A549 (cell line): ENCODE measurements around the gene RGS17. TPM values are rescaled to one million over a fixed set of nuclear protein-coding genes. Genes with fewer than 3 reads are reported as not detected.

ENCODE experiments used
- ATAC-seq, 2 experiments: fragments of 200-7000 bp in 1 of 2; fragments of >200 bp in 1 of 2; cut with Nextera tagmentation in 1 of 2; cut with Tn5 transposase in 1 of 2; 3 replicates each; pipeline versions ENCODE4 v1.8.0 to v1.9.1; 2018 to 2020; ENCODE audit warnings: mild to moderate bottlenecking in 1 of 2, moderate library complexity in 1 of 2
- CTCF ChIA-PET: fragments of 300-600 bp; sonication (Branson Sonifier 250); formaldehyde crosslinking; extraction: SDS; loops from one replicate; lab custom pipeline; 2021; ENCODE audit warnings: antibody characterized with exemption, inconsistent platforms; lab: Yijun Ruan, JAX
- POLR2A ChIA-PET: fragments of 350-600 bp; formaldehyde crosslinking; extraction: SDS; loops from one replicate; lab custom pipeline; 2021; ENCODE audit warnings: antibody characterized with exemption, inconsistent platforms; lab: Yijun Ruan, JAX
- DNase-seq, 2 experiments: peaks; one replicate each; pipeline versions ENCODE4 v3.0.0 to v3.0.0-alpha.2; 2011 to 2016; ENCODE audit warnings: low read depth in 1 of 2, low spot score in 1 of 2
- FAIRE-seq: peaks from 2 replicates; lab custom pipeline; 2011; peaks lifted over from hg19 to GRCh38; lab: Jason Lieb, UNC
- H3K27ac ChIP-seq, 2 experiments: fragments of >200 bp; sonication (Bioruptor Twin); formaldehyde crosslinking; 3 replicates each; pipeline ENCODE4 v1.5.1; 2016 to 2017
- H3K4me1 ChIP-seq: fragments of >200 bp; sonication (Bioruptor Twin); formaldehyde crosslinking; 3 replicates; pipeline ENCODE4 v1.6.1; 2016
- H3K4me2 ChIP-seq: fragments of >200 bp; sonication (Bioruptor Twin); formaldehyde crosslinking; 3 replicates; pipeline ENCODE4 v1.6.1; 2016
- H3K4me3 ChIP-seq: fragments of >200 bp; sonication (Bioruptor Twin); formaldehyde crosslinking; 3 replicates; pipeline ENCODE4 v1.5.1; 2016
- H3K9me3 ChIP-seq: fragments of >200 bp; sonication (Bioruptor Twin); formaldehyde crosslinking; 3 replicates; pipeline ENCODE4 v1.6.1; 2016
- BHLHE40 ChIP-seq: IDR thresholded peaks from 2 replicates; pipeline ENCODE4 v1.6.1; 2012; ENCODE audit warnings: low read depth, low read length, inconsistent platforms
- E2F6 ChIP-seq: IDR thresholded peaks from 2 replicates; pipeline ENCODE4 v1.6.1; 2012; ENCODE audit warnings: low read depth, borderline replicate concordance
- EHF ChIP-seq: fragments of 250-450 bp; sonication (Bioruptor Pico); IDR thresholded peaks from 2 replicates; pipeline ENCODE4 v1.5.0; 2020; ENCODE audit warnings: mild to moderate bottlenecking
- EHMT2 ChIP-seq: fragments of 200-600 bp; sonication (generic); IDR thresholded peaks from 2 replicates; pipeline ENCODE4 v1.6.1; 2016; ENCODE audit warnings: antibody characterized with exemption, low read depth, mild to moderate bottlenecking, moderate library complexity
- ELK1 ChIP-seq: fragments of 150-350 bp; IDR thresholded peaks from 2 replicates; pipeline ENCODE4 v1.6.1; 2014; ENCODE audit warnings: low read depth, mild to moderate bottlenecking, low read length
- EP300 ChIP-seq, 2 experiments: fragments of >200 bp; sonication (Bioruptor Twin); formaldehyde crosslinking; IDR thresholded peaks; 2 replicates in 1 of 2; 3 replicates in 1 of 2; pipeline ENCODE4 v1.6.1; 2016 to 2017
- ESRRA ChIP-seq: fragments of 150-350 bp; IDR thresholded peaks from 2 replicates; pipeline ENCODE4 v1.6.1; 2014; ENCODE audit warnings: mild to moderate bottlenecking, low read length, borderline replicate concordance
- FOSL2 ChIP-seq, 2 experiments: fragments of 450-650 bp in 1 of 2; fragments of >200 bp in 1 of 2; sonication (Bioruptor Twin) in 1 of 2; formaldehyde crosslinking; IDR thresholded peaks; 2 replicates each; pipeline versions ENCODE4 v1.5.0 to v1.6.1; 2016 to 2020; ENCODE audit warnings: mild to moderate bottlenecking in 1 of 2, moderate library complexity in 1 of 2
- FOXS1 ChIP-seq: fragments of 250-450 bp; sonication (Bioruptor Pico); IDR thresholded peaks from 2 replicates; pipeline ENCODE4 v1.5.0; 2020; ENCODE audit warnings: mild to moderate bottlenecking, moderate library complexity
- HDAC2 ChIP-seq: fragments of 200-600 bp; sonication (generic); IDR thresholded peaks from 2 replicates; pipeline ENCODE4 v1.6.1; 2016
- HEYL ChIP-seq: fragments of 250-450 bp; sonication (Bioruptor Pico); IDR thresholded peaks from 2 replicates; pipeline ENCODE4 v1.8.0; 2021; ENCODE audit warnings: mild to moderate bottlenecking, moderate library complexity
- HOXA7 ChIP-seq: fragments of 250-450 bp; sonication (Bioruptor Pico); IDR thresholded peaks from 2 replicates; pipeline ENCODE4 v1.5.0; 2020; ENCODE audit warnings: mild to moderate bottlenecking, moderate library complexity
- JUN ChIP-seq, 2 experiments: fragments of >200 bp; sonication (Bioruptor Twin); formaldehyde crosslinking; IDR thresholded peaks; 2 replicates in 1 of 2; 3 replicates in 1 of 2; pipeline ENCODE4 v1.6.1; 2016 to 2017
- KDM1A ChIP-seq: fragments of 200-600 bp; sonication (generic); IDR thresholded peaks from 2 replicates; pipeline ENCODE4 v1.6.1; 2016; ENCODE audit warnings: low read depth, mild to moderate bottlenecking
- KDM5A ChIP-seq: fragments of 200-600 bp; sonication (generic); IDR thresholded peaks from 2 replicates; pipeline ENCODE4 v1.6.1; 2016; ENCODE audit warnings: antibody characterized with exemption, mild to moderate bottlenecking
- MAZ ChIP-seq: fragments of 150-350 bp; IDR thresholded peaks from 2 replicates; pipeline ENCODE4 v1.6.1; 2014; ENCODE audit warnings: antibody characterized with exemption, low read depth, low read length, borderline replicate concordance
- NPAS2 ChIP-seq: fragments of 250-450 bp; sonication (Bioruptor Pico); IDR thresholded peaks from 2 replicates; pipeline ENCODE4 v1.8.0; 2022; ENCODE audit warnings: mild to moderate bottlenecking, moderate library complexity, borderline replicate concordance
- PHF8 ChIP-seq: fragments of 200-600 bp; sonication (generic); IDR thresholded peaks from 2 replicates; pipeline ENCODE4 v1.6.1; 2016; ENCODE audit warnings: low read depth, mild to moderate bottlenecking, antibody characterized with exemption, moderate library complexity, borderline replicate concordance
- POLR2A ChIP-seq: IDR thresholded peaks from 2 replicates; pipeline ENCODE4 v1.6.1; 2012; ENCODE audit warnings: mild to moderate bottlenecking, low read length
- POLR2AphosphoS2 ChIP-seq: conservative IDR thresholded peaks from 2 replicates; pipeline ENCODE4 v1.6.1; 2012; ENCODE audit warnings: low read length, improper control_type of control experiment, inconsistent platforms
- REST ChIP-seq: fragments of 200-600 bp; sonication (generic); IDR thresholded peaks from 2 replicates; pipeline ENCODE4 v1.6.1; 2016; ENCODE audit warnings: antibody characterized with exemption, mild to moderate bottlenecking, moderate library complexity
- RFX5 ChIP-seq: fragments of 450-650 bp; IDR thresholded peaks from 2 replicates; pipeline ENCODE4 v1.7.1; 2014; ENCODE audit warnings: antibody characterized with exemption, mild to moderate bottlenecking, moderate library complexity
- ZC3H11A ChIP-seq: fragments of 450-650 bp; IDR thresholded peaks from 2 replicates; pipeline ENCODE4 v1.6.1; 2014; ENCODE audit warnings: antibody characterized with exemption, mild to moderate bottlenecking
- ZSCAN20 ChIP-seq: fragments of 250-450 bp; sonication (Bioruptor Pico); IDR thresholded peaks from 2 replicates; pipeline ENCODE4 v1.8.0; 2022; ENCODE audit warnings: mild to moderate bottlenecking, moderate library complexity
- WGBS: methylation state at CpG from one replicate; pipeline ENCODE4 v1.1.6; 2017; ENCODE audit errors: missing lambda C conversion rate; 5-methylcytosine and 5-hydroxymethylcytosine counted together
- polyA plus RNA-seq, 4 experiments: library from polyadenylated mRNA; depleted of rRNA in 3 of 4; stranded (reverse); fragments of >200 nt; fragmentation: RNase III in 1 of 4; extraction: RNeasy Plus Mini Kit Qiagen cat#74134 plus additional on column Dnase treatment in 1 of 4; gene quantifications; 2 replicates in 3 of 4; 3 replicates in 1 of 4; pipeline ENCODE4 v1.2.3, GENCODE V29; 2011 to 2017
- TF ChIP-seq, protein P1 (sequence below): fragments of >200 bp; sonication (Bioruptor Twin); formaldehyde crosslinking; IDR thresholded peaks from 3 replicates; pipeline ENCODE4 v1.5.1; 2016
- TF ChIP-seq, protein P2 (sequence below): IDR thresholded peaks from 2 replicates; pipeline ENCODE4 v1.6.1; 2012

RGS17 gene
- polyA plus RNA-seq, 2 of the 4 experiments (the other 2 are of a cell fraction): 3.2 to 9.8 TPM

GRCh38 chr6:153125032-153125431, 6.0 kb downstream of the RGS17 start:
- H3K27ac ChIP-seq: no peak overlapping the region
- ChIA-PET CTCF (no interaction called here), POLR2A (no interaction called here)
- peaks cover 45% of the 10 kb centered on the region for H3K4me1 ChIP-seq
- peak overlapping the region; percentile 49 for H3K4me2 ChIP-seq
- TF ChIP-seq ESRRA: no peak
- DNase-seq (no peak), FAIRE-seq (no peak), ATAC-seq (peak in 1 of 2 experiments; percentile 57; a peak in 2 of 6 replicates)
- no peak overlapping the region for H3K4me3 ChIP-seq
- no peaks in the 10 kb centered on the region for H3K9me3 ChIP-seq

- CTCF ChIA-PET: no interaction called here
- 91% methylated on average over 3 of the region's 3 CpGs for whole genome bisulfite sequencing
- FAIRE-seq (no peak), ATAC-seq (no peak), DNase-seq (no peak)
- no peaks in the 10 kb centered on the region for H3K9me3 ChIP-seq
- no peak overlapping the region for H3K4me2 ChIP-seq
- H3K4me1 ChIP-seq: peaks cover 46% of the 10 kb centered on the region
- no peak overlapping the region for H3K4me3 ChIP-seq
- no peak overlapping the region for H3K27ac ChIP-seq
- POLR2A ChIA-PET: no interaction called here
- TF ChIP-seq BHLHE40 (no peak), EP300 (IDR thresholded peaks at IDR 0.05) (no peak), MAZ (no peak), HEYL (CRISPR knock-in tag) (no peak), KDM5A (no peak), RFX5 (no peak), HOXA7 (no peak), FOXS1 (CRISPR knock-in tag) (no peak), EHF (CRISPR knock-in tag) (no peak), POLR2AphosphoS2 (no peak), FOSL2 (IDR thresholded peaks at IDR 0.05) (no peak), FOSL2 (CRISPR knock-in tag; IDR thresholded peaks at IDR 0.05) (no peak), KDM1A (no peak), PHF8 (no peak)
- TF ChIP-seq, protein P1, sequence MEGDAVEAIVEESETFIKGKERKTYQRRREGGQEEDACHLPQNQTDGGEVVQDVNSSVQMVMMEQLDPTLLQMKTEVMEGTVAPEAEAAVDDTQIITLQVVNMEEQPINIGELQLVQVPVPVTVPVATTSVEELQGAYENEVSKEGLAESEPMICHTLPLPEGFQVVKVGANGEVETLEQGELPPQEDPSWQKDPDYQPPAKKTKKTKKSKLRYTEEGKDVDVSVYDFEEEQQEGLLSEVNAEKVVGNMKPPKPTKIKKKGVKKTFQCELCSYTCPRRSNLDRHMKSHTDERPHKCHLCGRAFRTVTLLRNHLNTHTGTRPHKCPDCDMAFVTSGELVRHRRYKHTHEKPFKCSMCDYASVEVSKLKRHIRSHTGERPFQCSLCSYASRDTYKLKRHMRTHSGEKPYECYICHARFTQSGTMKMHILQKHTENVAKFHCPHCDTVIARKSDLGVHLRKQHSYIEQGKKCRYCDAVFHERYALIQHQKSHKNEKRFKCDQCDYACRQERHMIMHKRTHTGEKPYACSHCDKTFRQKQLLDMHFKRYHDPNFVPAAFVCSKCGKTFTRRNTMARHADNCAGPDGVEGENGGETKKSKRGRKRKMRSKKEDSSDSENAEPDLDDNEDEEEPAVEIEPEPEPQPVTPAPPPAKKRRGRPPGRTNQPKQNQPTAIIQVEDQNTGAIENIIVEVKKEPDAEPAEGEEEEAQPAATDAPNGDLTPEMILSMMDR: no peak
- TF ChIP-seq, protein P2, sequence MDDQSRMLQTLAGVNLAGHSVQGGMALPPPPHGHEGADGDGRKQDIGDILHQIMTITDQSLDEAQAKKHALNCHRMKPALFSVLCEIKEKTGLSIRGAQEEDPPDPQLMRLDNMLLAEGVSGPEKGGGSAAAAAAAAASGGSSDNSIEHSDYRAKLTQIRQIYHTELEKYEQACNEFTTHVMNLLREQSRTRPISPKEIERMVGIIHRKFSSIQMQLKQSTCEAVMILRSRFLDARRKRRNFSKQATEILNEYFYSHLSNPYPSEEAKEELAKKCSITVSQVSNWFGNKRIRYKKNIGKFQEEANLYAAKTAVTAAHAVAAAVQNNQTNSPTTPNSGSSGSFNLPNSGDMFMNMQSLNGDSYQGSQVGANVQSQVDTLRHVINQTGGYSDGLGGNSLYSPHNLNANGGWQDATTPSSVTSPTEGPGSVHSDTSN: no peak
These were observed 7.3 kb downstream of the RGS17 start for GRCh38 chr6:153123801-153124200.

DNA sequence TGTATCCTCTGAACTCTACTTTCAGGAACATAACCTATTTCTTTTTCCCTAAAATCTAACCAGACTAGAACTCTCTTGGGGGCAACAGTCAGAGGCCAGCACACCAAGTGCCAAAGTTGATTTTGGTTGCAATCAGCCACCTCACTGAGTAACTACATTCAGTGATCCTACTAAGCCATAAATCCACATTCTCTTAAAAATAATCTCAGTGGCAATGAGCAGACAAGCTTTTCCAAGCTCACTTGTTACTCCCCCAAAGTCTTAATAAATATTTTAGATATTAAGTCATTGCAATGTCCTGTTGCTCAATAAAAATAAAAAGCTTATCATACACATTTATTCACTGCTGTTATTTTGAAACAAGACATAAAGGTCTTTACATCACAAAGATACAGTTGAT, 9.8 kb downstream of the RGS17 start:
- H3K9me3 ChIP-seq: no peaks in the 10 kb centered on the region
- H3K4me2 ChIP-seq: peak overlapping the region; percentile 33
- CTCF ChIA-PET: no interaction called here
- TF ChIP-seq E2F6: no peak
- TF ChIP-seq ZSCAN20 (CRISPR knock-in tag): no peak
- no peak for TF ChIP-seq HEYL (CRISPR knock-in tag)
- no peak for TF ChIP-seq NPAS2 (CRISPR knock-in tag)
- TF ChIP-seq POLR2A: no peak
- TF ChIP-seq EHMT2: no peak
- no peak for TF ChIP-seq FOSL2 (IDR thresholded peaks at IDR 0.05)
- TF ChIP-seq FOSL2 (CRISPR knock-in tag; IDR thresholded peaks at IDR 0.05): no peak
- no peak for TF ChIP-seq HDAC2
- no peak for TF ChIP-seq ELK1
- no peak for TF ChIP-seq REST
- no peak for TF ChIP-seq MAZ
- TF ChIP-seq JUN (IDR thresholded peaks at IDR 0.05): no peak
- no peak for TF ChIP-seq ZC3H11A
- H3K4me1 ChIP-seq: peaks cover 58% of the 10 kb centered on the region
- FAIRE-seq (no peak), DNase-seq (no peak), ATAC-seq (no peak)
- POLR2A ChIA-PET: no interaction called here
- no peak overlapping the region for H3K4me3 ChIP-seq
- peak overlapping the region; percentile 52 to 76 for H3K27ac ChIP-seq
